GM04504 (cell line): ENCODE data around the gene VENTX.

Experiments used
- DNase-seq: peaks from one replicate; pipeline ENCODE4 v3.0.0-alpha.2; 2012; ENCODE audit warnings: low read depth

VENTX gene

DNA sequence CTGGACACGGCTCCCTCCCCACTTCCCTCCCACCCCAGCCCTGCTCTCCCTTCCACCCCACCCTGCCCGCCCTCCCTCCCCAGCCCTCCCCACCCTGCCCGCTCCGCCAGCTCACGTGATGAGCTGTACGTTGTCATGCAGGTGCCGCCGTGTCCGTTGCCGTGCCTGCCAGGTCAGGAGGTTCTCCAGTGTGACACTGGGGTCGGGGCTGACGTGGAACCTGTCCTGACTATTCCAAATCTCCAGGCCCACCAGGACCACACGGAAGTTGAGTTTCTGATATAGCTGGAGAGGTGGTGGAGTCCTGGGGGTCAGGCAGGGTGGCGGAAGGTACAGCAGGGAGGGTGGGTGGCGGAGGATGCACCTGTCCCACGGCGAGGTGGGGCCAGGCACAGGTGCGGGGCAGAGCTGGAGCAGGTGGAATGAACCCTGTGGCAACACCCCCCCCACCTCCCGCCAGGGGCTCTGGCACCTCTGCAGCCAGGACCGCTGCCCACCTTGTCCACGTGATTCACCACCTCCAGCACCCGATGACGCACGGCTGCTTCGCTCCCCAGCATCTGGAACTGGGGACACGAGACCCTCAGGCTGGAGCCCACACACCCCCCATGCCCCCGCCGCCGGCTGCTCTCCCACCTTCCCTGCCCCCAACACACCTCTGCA is 34.8 kb downstream of the VENTX start:
- no peak for DNase-seq

DNA sequence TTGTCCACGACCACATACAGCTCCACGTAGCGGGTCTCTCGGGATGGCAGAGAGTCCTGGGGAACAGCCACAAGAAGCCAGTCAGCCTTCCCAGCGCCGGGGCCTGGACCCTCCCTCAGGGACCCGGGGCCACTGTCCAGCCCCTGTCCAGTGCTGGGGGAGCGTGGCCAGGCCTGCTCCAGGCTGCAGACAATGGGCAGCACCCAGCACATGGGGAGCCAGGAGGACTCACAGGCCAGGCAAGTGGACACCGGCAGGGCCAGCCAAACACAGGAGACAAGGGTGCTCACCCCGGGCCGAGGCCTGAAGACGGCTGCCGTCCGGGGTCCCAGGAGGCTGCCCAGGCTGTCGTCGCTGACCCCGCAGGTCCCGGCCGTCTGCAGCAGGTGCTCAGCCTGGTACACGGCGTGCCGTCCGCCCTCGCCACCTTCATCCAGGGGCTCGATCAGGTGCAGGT is 35.3 kb downstream of the VENTX start:
- no peak for DNase-seq

DNA sequence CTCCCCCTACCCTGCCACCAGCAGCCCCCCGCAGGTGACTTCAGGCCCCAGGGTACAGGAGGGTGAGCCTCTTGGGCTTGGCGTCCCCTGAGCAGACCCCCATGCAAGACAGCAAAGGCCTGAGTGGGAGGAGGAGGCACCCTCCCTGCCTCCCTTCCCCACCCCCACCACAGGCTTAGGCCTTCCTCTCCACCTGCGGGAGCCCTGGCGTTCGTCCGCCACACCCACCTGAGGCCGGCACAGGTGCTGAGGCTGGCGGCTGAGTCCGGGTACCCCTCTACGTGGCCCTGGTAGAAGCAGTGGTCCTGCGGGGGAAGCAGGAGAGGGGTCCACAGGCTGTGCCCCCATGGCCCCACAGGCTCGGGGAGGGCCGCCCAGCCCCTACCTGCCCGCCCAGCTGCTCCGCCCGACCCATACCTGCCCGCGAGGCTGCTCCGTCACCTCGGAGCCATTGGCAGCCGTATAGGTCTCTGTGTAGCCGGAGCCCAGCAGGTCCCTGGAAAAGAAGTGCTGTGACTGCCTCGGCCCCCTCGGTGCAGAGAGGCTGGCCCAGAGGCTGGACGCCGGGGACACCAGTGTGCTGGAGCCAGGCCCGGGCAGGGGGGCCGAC is 36.0 kb downstream of the VENTX start:
- DNase-seq = no peak

DNA sequence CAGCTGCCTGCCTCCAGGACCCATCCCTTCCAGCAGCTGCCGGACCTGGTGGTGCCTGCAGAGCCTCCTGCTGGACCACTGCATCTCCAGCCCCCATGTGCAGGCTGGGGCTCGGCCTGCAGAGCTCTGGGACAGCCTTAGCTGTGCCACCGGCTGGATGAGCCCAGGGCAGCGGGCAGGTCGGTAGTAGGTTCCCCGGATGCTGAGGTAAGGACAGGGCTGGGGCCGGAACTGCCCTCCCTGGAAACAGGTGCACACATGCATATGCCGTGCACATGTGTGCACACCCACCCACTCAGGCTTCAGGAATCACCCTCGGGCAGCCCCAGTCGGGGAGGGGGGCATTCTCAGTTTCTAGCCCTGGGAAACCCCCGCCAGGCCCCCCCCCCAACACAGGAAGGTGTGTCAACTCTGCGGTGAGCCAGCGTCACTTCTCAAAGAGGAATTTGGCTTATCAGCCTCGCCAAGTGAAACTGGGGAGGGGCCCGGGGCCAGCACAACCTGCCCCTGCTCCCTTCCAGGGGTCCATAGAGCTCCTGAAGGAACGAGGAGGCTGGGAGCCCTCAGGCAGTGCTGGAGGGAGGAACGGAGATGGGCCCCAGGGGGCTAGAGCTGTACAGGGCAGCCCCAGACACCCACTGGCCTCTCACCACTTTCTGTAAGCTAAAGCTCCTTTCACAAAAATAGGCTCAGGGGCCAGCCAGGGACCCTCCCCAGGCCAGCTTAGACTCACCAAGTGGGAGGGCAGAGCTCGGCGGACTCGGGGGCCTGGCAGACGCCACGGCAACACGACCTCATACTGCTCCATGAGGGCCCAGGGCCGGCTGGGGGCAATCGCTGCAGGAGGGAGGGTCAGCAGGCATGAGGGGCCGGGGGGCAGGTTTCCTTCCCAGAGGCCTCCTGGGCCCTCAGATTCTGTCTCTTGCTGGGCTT is 37.4 kb downstream of the VENTX start:
- no peak for DNase-seq

DNA sequence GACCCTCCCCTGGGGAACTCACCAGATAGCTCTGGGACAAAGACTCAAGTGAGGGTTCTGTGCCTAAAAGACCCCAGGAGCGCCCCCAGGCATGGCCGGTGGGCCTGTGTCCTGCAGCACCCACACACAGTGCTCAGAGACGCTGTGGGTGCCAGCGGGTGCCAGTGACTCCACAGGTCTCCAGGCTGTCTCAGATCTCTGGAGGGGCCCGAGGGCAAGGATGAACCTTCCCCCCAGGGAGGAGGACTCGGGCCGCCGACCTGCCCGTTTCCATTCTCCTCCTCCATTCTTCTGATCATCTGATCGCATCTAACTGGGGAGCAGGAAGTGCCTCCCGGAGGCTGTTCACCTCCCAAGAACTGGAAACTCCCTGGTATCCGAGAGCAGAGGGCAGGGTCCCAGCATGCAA is 38.0 kb downstream of the VENTX start:
- DNase-seq = no peak

DNA sequence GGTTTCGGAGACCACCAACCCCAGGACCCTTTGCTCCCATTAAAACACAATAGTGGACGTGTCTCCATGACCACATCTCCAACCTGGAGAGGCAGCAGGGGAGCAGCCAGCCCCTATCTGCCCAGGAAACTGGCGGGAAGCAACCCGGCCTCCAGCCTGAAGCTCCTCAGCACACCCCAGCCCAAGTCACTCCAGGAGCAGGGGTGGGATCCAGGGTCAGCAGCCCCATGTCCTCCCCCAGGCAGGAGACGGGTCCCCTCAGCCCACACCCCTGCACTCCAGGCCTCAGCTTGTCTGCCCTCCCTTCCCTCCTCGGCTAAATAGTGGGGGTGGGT is 38.4 kb downstream of the VENTX start:
- no peak for DNase-seq

DNA sequence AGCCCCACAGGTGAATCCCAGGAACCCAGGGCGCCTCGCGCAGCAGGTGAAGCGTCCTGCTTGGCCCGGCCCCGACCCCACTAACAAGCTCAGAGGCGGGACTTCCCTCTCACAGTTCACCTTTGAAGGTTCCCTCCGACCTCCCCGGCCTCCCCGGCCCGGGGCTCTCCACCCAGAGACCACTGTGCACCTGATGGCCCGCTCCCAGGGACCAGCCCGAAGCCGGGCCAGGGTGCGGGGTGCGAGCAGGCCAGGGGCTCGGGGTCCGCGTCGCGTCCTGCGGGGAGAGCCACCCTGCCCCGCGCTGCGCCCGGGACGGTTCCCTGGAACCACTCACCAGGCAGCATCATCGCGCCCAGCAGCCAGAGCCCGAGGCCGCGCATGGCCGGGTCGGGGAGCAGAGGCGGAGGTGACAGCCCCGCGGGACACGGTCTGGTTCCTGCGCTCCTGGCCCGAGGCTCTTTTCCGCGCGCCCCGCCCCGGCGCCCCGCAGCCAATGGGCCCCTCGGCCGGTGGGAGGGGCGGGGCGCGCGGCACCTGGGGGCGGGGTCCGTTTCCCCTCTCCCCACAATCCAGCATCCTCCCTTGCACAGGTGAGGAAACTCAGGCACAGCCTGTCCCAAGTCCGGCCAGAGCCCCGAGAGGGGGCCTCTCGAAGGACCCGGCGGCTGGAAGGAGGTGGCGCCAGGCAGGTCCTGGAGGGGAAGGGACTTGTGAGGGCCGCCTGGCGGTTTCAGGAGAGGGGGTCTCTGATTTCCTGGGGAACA is 39.0 kb downstream of the VENTX start, which contains the start of gene ADAM8:
Gene ADAM8, minus strand, starts transcription at position 434 of the 767 bp plus-strand sequence. Its CDS starts 51 bp downstream, at position 383.
- DNase-seq = no peak

DNA sequence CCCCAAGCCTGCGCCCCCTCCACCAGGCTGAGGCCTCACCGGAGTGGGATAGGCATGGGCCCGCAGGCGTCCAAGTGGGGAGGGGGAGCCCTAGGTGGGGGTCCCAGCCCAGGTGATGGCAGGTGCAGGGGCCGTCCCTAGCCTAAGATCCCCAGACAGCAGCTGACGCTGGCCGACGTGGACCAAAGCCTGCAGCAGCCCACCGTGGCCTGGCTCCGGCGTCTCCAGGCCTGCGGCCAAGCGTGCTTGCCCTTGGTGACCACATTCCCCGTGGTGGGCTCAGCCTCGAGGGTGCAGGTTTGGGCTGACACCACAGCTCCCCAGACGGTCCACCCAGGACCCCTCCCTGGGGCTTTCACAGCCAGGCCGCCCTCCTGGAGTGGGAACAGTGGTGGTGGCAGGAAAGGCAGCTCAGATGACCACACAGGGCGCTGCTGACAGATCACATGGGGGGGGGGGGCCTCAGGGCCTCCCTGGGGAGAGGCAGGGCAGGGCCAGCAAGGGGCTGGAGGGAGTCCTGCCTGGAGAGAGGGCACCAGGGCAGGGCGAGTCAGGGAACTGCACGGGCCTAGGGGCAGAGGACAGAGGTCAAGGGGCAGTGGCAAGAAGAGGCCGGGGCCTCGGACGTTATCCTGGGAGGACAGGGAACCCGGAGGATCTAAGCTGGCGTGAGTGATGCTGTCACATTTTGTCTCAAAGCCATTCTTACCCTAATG is 39.8 kb downstream of the VENTX start:
- no peak for DNase-seq

DNA sequence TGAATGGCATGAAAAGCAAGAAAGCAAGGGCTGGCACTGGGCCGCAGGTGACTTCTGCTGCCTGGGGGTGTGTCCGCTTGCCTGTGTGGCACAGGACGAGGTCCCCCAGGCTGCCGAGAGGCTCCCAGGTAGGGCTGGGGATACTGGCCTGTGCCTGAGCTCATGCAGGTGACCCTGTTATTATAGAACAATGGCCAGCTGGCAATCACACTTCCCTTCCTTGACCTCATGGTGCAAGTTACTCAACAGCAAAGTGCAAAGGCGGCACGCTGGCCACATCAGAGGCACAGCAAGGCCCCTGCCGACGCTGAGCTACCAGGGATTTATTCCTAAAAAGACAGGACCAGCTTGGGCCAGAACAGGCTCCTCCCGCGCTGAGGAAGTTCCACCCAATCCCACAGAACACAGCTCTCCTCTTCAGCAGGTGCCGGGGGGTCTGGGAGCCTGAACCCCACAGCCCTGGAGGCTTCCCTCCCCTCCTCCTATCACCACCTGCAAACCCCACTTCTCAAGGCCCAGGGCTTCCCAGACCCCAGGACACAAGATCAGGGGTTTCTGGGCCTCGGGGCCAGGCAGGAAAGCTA is 40.4 kb downstream of the VENTX start:
- no peak for DNase-seq

DNA sequence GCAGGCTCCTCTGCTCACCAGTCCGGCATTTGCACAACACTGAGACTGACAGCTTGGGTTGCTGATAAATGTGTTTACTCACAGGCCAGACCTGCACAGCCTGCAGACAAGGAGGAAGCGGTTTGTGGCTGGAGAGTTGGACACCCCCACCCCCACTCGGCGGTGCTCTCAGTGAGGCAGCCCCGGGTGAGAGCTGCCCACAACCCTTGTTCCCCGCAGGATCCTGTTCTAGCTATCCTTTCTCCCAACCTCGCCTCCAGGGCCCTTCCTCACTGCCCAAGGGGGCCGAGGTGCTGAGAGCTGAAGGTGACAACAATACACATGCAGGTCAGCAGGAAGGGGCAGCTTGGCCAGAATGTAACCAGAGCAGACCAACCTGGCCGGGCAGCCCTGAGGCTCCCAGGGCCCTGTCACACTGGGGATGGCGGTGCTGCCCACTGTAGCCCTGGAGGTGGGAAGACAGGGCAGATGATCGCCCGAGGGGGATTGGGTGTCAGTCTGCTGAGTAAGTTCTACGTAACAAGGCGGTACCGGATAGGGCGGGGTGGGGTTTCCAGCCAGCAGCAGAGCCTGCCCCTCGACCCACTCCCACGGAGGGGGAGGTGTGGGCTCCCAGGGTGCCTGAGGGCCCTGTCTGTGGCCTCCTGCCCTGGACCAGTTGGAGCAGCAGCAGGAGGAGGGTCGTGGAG is 41.1 kb downstream of the VENTX start:
- no peak for DNase-seq

DNA sequence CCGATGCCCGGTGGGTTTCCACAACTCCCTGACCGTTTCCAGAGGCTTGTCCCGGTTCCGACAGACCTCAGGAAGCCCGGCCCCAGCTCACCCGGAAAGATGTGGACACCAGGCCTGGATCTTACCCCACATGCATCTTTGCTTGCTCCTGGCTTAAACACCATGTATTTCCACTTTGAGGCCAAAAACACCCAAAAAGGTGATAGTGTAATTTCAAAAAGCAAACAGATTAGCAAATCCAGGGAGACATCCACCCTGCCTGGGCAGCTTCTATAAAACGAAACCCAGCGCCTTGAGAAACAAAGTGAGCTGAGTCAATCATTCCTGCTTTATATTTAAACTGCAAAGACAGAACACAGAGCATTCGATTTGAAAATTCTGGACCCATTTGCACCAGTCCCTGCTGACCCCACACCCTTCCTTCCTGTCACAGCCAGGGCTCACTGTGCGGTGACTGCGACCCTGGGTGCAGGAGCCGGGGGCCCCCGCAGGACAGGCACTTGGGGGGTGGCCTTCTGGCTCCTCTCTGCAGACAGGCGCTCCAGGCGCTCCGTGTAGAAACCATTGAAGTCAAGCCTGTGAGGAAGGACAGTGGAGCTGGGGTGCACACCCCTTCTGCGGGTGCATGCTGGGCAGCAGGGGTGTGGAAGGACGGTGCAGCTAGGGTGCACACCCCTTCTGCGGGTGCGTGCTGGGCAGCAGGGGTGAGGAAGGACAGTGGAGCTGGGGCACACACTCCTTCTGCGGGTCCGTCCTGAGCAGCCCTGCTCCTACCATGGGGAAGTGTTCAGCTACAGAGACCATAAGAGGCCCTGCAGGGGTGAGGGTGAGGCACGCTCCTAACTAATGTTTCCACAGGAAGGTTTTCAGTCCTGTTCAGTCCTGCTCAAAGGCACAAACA is 41.9 kb downstream of the VENTX start:
- no peak for DNase-seq

DNA sequence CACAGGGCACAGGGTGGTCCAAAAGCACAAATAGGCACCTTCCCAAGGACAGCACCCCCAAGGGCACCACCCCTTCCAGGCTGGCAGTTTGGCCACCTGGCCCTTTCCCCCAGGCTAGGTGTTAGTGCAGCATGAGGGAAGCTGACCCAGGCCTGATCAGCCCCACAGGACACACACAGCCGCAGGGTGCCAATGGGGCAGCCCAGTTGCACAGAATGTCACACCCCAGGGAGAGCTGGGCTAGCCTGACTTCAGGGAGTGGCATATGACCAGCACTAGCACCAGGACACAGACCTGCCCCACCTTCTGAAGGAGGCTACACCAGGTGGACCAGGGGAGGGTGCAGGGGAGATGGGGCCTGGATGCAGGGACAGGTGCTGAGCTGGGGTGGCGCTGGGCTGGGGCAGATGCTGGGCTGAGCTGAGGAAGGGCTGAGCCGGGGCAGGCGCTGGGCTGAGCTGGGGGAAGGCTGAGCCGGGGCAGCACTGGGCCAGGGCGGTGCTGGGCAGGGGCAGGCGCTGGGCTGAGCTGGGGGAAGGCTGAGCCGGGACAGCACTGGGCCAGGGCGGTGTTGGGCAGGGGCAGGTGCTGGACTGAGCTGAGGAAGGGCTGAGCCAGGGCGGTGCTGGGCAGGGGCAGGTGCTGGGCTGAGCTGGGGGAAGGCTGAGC is 42.9 kb downstream of the VENTX start:
- DNase-seq = no peak

DNA sequence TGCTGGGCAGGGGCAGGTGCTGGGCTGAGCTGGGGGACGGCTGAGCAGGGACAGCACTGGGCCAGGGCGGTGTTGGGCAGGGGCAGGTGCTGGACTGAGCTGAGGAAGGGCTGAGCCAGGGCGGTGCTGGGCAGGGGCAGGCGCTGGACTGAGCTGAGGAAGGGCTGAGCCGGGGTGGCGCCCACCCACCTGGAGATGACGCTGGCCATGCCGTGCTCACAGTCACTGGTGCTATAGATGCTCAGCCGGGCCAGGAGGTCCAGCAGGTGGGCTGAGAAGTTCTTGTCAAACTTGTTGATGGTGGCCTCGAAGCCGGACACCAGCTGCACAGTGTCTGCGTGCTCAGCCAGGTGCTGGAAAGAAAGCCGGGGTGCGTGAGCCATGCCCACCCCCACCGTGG is 43.4 kb downstream of the VENTX start:
- no peak for DNase-seq

DNA sequence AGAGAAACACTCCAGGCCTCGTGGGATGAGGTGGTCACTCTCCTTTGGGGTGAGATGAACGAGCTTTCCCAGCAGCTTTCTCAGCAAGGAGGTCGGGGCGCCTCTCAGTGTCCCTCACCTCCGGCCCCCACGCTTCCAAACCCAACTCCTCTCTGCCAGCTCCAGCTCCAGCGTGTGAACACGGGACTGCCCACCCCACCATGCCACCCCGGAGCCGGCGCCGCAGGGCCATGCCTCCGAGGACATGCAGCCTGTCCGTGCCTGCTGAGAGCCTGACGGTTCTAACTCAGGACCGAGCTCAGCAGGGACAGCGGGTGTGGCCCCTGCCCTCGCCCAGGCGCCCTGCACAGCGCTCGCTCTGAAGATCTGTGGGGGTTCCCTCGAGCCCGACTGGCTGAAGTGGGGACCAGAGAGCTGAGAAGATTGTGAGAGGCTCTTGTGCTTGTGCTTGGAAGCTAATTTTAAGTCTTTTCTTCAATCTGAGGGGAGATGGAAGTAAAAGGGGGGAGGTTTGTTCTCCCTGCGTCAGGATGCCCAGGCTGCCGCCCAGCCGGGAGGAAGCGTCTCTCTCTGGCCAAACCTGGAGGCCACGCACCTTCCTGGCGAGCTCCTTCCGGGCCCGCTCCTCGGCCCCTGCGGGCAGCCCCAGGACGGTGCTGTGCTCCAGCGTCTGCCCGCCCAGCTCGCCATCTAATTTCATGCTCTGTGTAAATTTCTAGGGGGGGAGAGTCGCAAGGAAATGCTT is 44.1 kb downstream of the VENTX start:
- no peak for DNase-seq

DNA sequence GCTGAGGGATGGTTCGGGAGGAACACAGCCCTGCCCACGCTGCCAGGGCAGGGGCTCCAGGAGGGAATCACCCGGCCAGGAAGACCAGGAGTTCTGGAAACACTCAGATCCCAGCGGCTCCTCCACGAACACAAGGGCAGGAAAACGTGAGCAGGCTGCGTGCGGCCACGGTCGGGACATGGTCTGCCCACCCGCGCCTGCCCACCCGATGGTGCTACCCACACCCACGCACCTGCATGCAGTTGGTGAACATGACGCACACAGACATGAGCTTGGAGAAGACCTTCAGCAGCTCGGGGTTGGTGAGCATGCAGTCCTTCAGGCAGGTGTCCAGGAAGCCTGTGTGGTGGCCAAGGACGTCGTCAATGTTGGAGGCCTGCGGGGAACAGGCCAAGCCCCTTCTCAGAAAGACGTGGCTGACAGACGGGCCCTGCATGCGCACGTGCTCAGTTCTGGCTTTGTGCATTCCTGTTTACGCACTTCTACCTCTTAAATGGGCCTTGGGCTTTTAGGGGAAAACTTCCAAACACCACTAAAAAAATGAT is 45.3 kb downstream of the VENTX start:
- DNase-seq = no peak

DNA sequence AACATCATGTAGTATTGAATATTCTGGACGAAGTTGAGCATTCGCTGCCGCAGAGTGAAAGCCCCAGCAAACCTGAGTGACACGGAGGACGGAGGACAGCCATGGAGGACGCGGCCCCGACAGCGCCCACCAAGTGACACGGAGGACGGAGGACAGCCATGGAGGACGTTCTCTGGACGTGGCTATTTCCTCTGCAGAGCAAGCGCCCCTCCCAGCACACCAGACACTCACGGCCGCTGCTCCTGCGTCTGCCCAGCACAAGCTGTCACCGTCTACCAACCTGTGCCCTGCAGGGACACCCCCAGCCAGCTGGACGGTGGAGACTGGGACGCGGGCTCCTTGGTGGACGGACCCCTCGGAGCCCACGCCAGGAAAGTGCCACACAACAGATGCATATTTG is 46.3 kb downstream of the VENTX start:
- no peak for DNase-seq

DNA sequence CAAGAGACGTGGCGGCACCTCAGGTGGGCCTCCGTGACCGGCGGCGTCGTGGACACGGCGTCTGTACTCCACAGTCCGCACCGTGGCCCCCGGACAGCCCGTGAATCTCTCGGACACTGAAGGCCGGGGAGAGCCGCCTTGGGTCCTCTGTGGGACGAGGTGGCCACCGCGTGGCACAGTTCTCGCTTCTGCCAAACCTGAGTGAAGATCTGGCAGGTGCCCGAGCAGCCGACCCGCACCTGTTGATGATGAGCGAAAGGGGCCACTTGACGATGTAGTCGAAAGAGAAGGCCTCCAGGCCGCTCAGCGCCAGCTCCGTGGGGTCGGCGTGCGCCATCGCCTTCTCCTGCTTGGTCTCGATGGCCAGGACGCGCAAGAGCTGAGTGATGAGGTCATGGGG is 47.6 kb downstream of the VENTX start:
- no peak for DNase-seq

DNA sequence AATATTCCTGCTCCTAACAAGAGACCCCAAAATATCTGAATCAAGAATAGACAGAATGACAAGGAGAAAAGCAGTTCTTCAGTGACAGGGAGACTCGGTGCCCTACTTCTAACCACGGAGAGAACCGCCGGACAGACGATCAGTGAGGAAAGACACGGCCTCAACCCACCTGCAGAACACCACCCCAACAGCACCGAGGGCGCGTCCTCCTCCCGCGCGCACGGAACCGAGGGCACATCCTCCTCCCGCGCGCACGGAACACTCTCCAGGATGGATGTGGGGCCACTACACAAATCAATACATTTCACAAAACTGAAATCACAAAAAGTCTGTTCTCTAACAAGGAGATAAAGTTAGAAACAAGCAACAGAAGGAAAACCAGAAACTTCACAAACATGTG is 48.7 kb downstream of the VENTX start:
- DNase-seq = no peak
